ENCODE measurements around the gene NEDD4L.
"Not testable (repeated sequence)": the region's sequence is repeated elsewhere in the genome, so short reads cannot be mapped to it uniquely, and the experiment has no call there.

The NEDD4L gene

GRCh38 chr18:58264840-58265239 lies 220.8 kb downstream of the NEDD4L start:
- H3K4me1 ChIP-seq (ENCODE audit: insufficient read depth, insufficient read length) = no peaks in the 10 kb centered on the region
- no peak for DNase-seq (ENCODE audit: low read depth, low spot score)
- no peaks in the 10 kb centered on the region for H3K27me3 ChIP-seq (ENCODE audit: insufficient read depth, insufficient read length)
- H3K9me3 ChIP-seq (ENCODE audit: insufficient read depth, low read length) = no peaks in the 10 kb centered on the region
- H3K36me3 ChIP-seq (ENCODE audit: insufficient read depth, insufficient read length, low read length) = no peaks in the 10 kb centered on the region
- H3K4me3 ChIP-seq (ENCODE audit: insufficient read length, low read depth) = no peak overlapping the region
- TF ChIP-seq YY1 (IDR thresholded peaks at IDR 0.05; ENCODE audit: insufficient read depth, insufficient read length) (no peak), ZNF274 (IDR thresholded peaks at IDR 0.05; ENCODE audit: low read depth, low read length) (no peak), SUZ12 (IDR thresholded peaks at IDR 0.05; ENCODE audit: extremely low read depth, insufficient read depth, insufficient read length) (no peak)
- no peak overlapping the region for H3K9ac ChIP-seq (ENCODE audit: insufficient read length, low read depth)

- H3K9me3 ChIP-seq (ENCODE audit: insufficient read depth, low read length); H3K9ac ChIP-seq (ENCODE audit: insufficient read length, low read depth); H3K27me3 ChIP-seq (ENCODE audit: insufficient read depth, insufficient read length); H3K4me1 ChIP-seq (ENCODE audit: insufficient read depth, insufficient read length); DNase-seq (ENCODE audit: low read depth, low spot score); H3K36me3 ChIP-seq (ENCODE audit: insufficient read depth, insufficient read length, low read length); H3K4me3 ChIP-seq (ENCODE audit: insufficient read length, low read depth): not testable (repeated sequence)
Observed at GRCh38 chr18:58265489-58265888, 221.5 kb downstream of the NEDD4L start.

GRCh38 chr18:58266291-58266690 lies 222.3 kb downstream of the NEDD4L start:
- Histone ChIP-seq H3K4me3 (ENCODE audit: insufficient read length, low read depth) (no peak overlapping the region), H3K9ac (ENCODE audit: insufficient read length, low read depth) (no peak overlapping the region), H3K9me3 (ENCODE audit: insufficient read depth, low read length) (no peaks in the 10 kb centered on the region), H3K36me3 (ENCODE audit: insufficient read depth, insufficient read length, low read length) (no peaks in the 10 kb centered on the region), H3K4me1 (ENCODE audit: insufficient read depth, insufficient read length) (no peaks in the 10 kb centered on the region), H3K27me3 (ENCODE audit: insufficient read depth, insufficient read length) (no peaks in the 10 kb centered on the region)
- DNase-seq (ENCODE audit: low read depth, low spot score) = no peak
- TF ChIP-seq YY1 (IDR thresholded peaks at IDR 0.05; ENCODE audit: insufficient read depth, insufficient read length) = no peak
- no peak for TF ChIP-seq ZNF274 (IDR thresholded peaks at IDR 0.05; ENCODE audit: low read depth, low read length)
- no peak for TF ChIP-seq SUZ12 (IDR thresholded peaks at IDR 0.05; ENCODE audit: extremely low read depth, insufficient read depth, insufficient read length)

GRCh38 chr18:58267493-58267892 lies 223.5 kb downstream of the NEDD4L start:
- Histone ChIP-seq H3K9me3 (ENCODE audit: insufficient read depth, low read length) (no peaks in the 10 kb centered on the region), H3K27me3 (ENCODE audit: insufficient read depth, insufficient read length) (no peaks in the 10 kb centered on the region), H3K4me3 (ENCODE audit: insufficient read length, low read depth) (no peak overlapping the region), H3K4me1 (ENCODE audit: insufficient read depth, insufficient read length) (no peaks in the 10 kb centered on the region), H3K36me3 (ENCODE audit: insufficient read depth, insufficient read length, low read length) (no peaks in the 10 kb centered on the region), H3K9ac (ENCODE audit: insufficient read length, low read depth) (no peak overlapping the region)
- TF ChIP-seq SUZ12 (IDR thresholded peaks at IDR 0.05; ENCODE audit: extremely low read depth, insufficient read depth, insufficient read length) (no peak), YY1 (IDR thresholded peaks at IDR 0.05; ENCODE audit: insufficient read depth, insufficient read length) (no peak), ZNF274 (IDR thresholded peaks at IDR 0.05; ENCODE audit: low read depth, low read length) (no peak)
- no peak for DNase-seq (ENCODE audit: low read depth, low spot score)

GRCh38 chr18:58268849-58269248 lies 224.8 kb downstream of the NEDD4L start:
- Histone ChIP-seq H3K4me3 (ENCODE audit: insufficient read length, low read depth) (no peak overlapping the region), H3K9ac (ENCODE audit: insufficient read length, low read depth) (no peak overlapping the region), H3K4me1 (ENCODE audit: insufficient read depth, insufficient read length) (no peaks in the 10 kb centered on the region), H3K36me3 (ENCODE audit: insufficient read depth, insufficient read length, low read length) (no peaks in the 10 kb centered on the region), H3K9me3 (ENCODE audit: insufficient read depth, low read length) (no peaks in the 10 kb centered on the region), H3K27me3 (ENCODE audit: insufficient read depth, insufficient read length) (no peaks in the 10 kb centered on the region)
- DNase-seq (ENCODE audit: low read depth, low spot score) = no peak
- TF ChIP-seq YY1 (IDR thresholded peaks at IDR 0.05; ENCODE audit: insufficient read depth, insufficient read length) = no peak
- TF ChIP-seq SUZ12 (IDR thresholded peaks at IDR 0.05; ENCODE audit: extremely low read depth, insufficient read depth, insufficient read length) = no peak
- TF ChIP-seq ZNF274 (IDR thresholded peaks at IDR 0.05; ENCODE audit: low read depth, low read length) = no peak

GRCh38 chr18:58269931-58270330 lies 225.9 kb downstream of the NEDD4L start:
- no peak overlapping the region for H3K9ac ChIP-seq (ENCODE audit: insufficient read length, low read depth)
- H3K4me1 ChIP-seq (ENCODE audit: insufficient read depth, insufficient read length) = no peaks in the 10 kb centered on the region
- no peaks in the 10 kb centered on the region for H3K9me3 ChIP-seq (ENCODE audit: insufficient read depth, low read length)
- H3K27me3 ChIP-seq (ENCODE audit: insufficient read depth, insufficient read length) = no peaks in the 10 kb centered on the region
- DNase-seq (ENCODE audit: low read depth, low spot score) = no peak
- no peak overlapping the region for H3K4me3 ChIP-seq (ENCODE audit: insufficient read length, low read depth)
- no peaks in the 10 kb centered on the region for H3K36me3 ChIP-seq (ENCODE audit: insufficient read depth, insufficient read length, low read length)
- no peak for TF ChIP-seq YY1 (IDR thresholded peaks at IDR 0.05; ENCODE audit: insufficient read depth, insufficient read length)
- TF ChIP-seq ZNF274 (IDR thresholded peaks at IDR 0.05; ENCODE audit: low read depth, low read length) = no peak
- TF ChIP-seq SUZ12 (IDR thresholded peaks at IDR 0.05; ENCODE audit: extremely low read depth, insufficient read depth, insufficient read length) = no peak

GRCh38 chr18:58270396-58270795 lies 226.4 kb downstream of the NEDD4L start:
- Histone ChIP-seq H3K9me3 (ENCODE audit: insufficient read depth, low read length) (no peaks in the 10 kb centered on the region), H3K4me1 (ENCODE audit: insufficient read depth, insufficient read length) (no peaks in the 10 kb centered on the region), H3K36me3 (ENCODE audit: insufficient read depth, insufficient read length, low read length) (no peaks in the 10 kb centered on the region), H3K27me3 (ENCODE audit: insufficient read depth, insufficient read length) (no peaks in the 10 kb centered on the region), H3K4me3 (ENCODE audit: insufficient read length, low read depth) (no peak overlapping the region), H3K9ac (ENCODE audit: insufficient read length, low read depth) (no peak overlapping the region)
- DNase-seq (ENCODE audit: low read depth, low spot score) = no peak
- no peak for TF ChIP-seq ZNF274 (IDR thresholded peaks at IDR 0.05; ENCODE audit: low read depth, low read length)
- no peak for TF ChIP-seq SUZ12 (IDR thresholded peaks at IDR 0.05; ENCODE audit: extremely low read depth, insufficient read depth, insufficient read length)
- TF ChIP-seq YY1 (IDR thresholded peaks at IDR 0.05; ENCODE audit: insufficient read depth, insufficient read length) = no peak

- Histone ChIP-seq H3K9me3 (ENCODE audit: insufficient read depth, low read length) (no peaks in the 10 kb centered on the region), H3K9ac (ENCODE audit: insufficient read length, low read depth) (no peak overlapping the region), H3K27me3 (ENCODE audit: insufficient read depth, insufficient read length) (no peaks in the 10 kb centered on the region), H3K36me3 (ENCODE audit: insufficient read depth, insufficient read length, low read length) (no peaks in the 10 kb centered on the region), H3K4me1 (ENCODE audit: insufficient read depth, insufficient read length) (no peaks in the 10 kb centered on the region), H3K4me3 (ENCODE audit: insufficient read length, low read depth) (no peak overlapping the region)
- no peak for DNase-seq (ENCODE audit: low read depth, low spot score)
- TF ChIP-seq SUZ12 (IDR thresholded peaks at IDR 0.05; ENCODE audit: extremely low read depth, insufficient read depth, insufficient read length) (no peak), ZNF274 (IDR thresholded peaks at IDR 0.05; ENCODE audit: low read depth, low read length) (no peak), YY1 (IDR thresholded peaks at IDR 0.05; ENCODE audit: insufficient read depth, insufficient read length) (no peak)
Observed at GRCh38 chr18:58271770-58272169, 227.7 kb downstream of the NEDD4L start.

Data from NT2/D1 (cell line).